Endothelial cell of umbilical vein (primary cell): ENCODE measurements around the gene JUND. TPM values are rescaled to one million over a fixed set of nuclear protein-coding genes. Genes with fewer than 3 reads are reported as not detected.

Experiments used
- BruUV-seq: library from RNA; stranded (reverse); fragments of 400-500 nt; replicated peaks from 2 replicates; lab custom pipeline; 2021; lab: Mats Ljungman, UMichigan
- CTCF ChIA-PET: fragments of 300-600, 350-600 bp; sonication (Branson Sonifier 250); formaldehyde crosslinking; loops from one replicate; lab custom pipeline; 2021; ENCODE audit warnings: antibody characterized with exemption, inconsistent platforms; lab: Charles Lee
- POLR2A ChIA-PET: fragments of 300-600, 350-600 bp; sonication (Branson Sonifier 250); formaldehyde crosslinking; loops from one replicate; lab custom pipeline; 2021; ENCODE audit warnings: antibody characterized with exemption, inconsistent platforms; lab: Charles Lee
- DNase-seq: peaks from one replicate; pipeline ENCODE4 v3.0.0-alpha.2; 2011; ENCODE audit warnings: low read depth, low spot score
- FAIRE-seq: peaks from 2 replicates; lab custom pipeline; 2011; peaks lifted over from hg19 to GRCh38; lab: Jason Lieb, UNC
- H2AFZ ChIP-seq: 2 replicates; pipeline ENCODE4 v1.6.0; 2012; ENCODE audit warnings: low read depth, low read length, control low read depth, inconsistent platforms
- H3K27ac ChIP-seq: 2 replicates; pipeline ENCODE4 v1.5.1; 2011; ENCODE audit warnings: low read depth, mild to moderate bottlenecking, control low read depth, low read length, moderate library complexity; ENCODE audit not compliant: insufficient read depth
- H3K27me3 ChIP-seq, 2 experiments: 2 replicates each; pipeline versions ENCODE4 v1.6.0 to v1.6.1; 2011; ENCODE audit warnings: low read length in 2 of 2, mixed read lengths in 1 of 2; ENCODE audit not compliant: control insufficient read depth in 2 of 2, insufficient read depth in 2 of 2
- H3K36me3 ChIP-seq, 2 experiments: 2 replicates in 1 of 2; 3 replicates in 1 of 2; pipeline ENCODE4 v1.5.1; 2011; ENCODE audit warnings: low read length in 2 of 2, mild to moderate bottlenecking in 1 of 2, moderate library complexity in 1 of 2; ENCODE audit not compliant: control insufficient read depth in 2 of 2, insufficient read depth in 2 of 2; ENCODE audit errors: extremely low read depth in 1 of 2
- H3K4me1 ChIP-seq: 3 replicates; pipeline ENCODE4 v1.5.1; 2011; ENCODE audit warnings: mild to moderate bottlenecking, low read length; ENCODE audit not compliant: control insufficient read depth, insufficient read depth; ENCODE audit errors: extremely low read depth
- H3K4me2 ChIP-seq: 2 replicates; pipeline ENCODE4 v1.6.1; 2011; ENCODE audit warnings: low read length, control low read depth, mixed read lengths; ENCODE audit not compliant: insufficient read depth
- H3K4me3 ChIP-seq, 3 experiments: fragments of 200-600 bp in 1 of 3; sonication (generic), shearing (Covaris generic) in 1 of 3; replicated peaks in 1 of 3; 2 replicates each; pipeline ENCODE4 v1.5.1; 2011 to 2016; ENCODE audit warnings: control low read depth in 3 of 3, low read length in 3 of 3, mild to moderate bottlenecking in 2 of 3, inconsistent platforms in 1 of 3, low read depth in 1 of 3, moderate library complexity in 1 of 3; ENCODE audit not compliant: insufficient read depth in 1 of 3
- H3K79me2 ChIP-seq: 2 replicates; pipeline ENCODE4 v1.6.0; 2012; ENCODE audit warnings: low read length, inconsistent platforms; ENCODE audit not compliant: control insufficient read depth, insufficient read depth
- H3K9ac ChIP-seq: replicated peaks from 2 replicates; pipeline ENCODE3; 2011; ENCODE audit warnings: low read length, control low read depth; ENCODE audit not compliant: insufficient read depth; ENCODE audit errors: extremely low read depth
- H3K9me1 ChIP-seq: replicated peaks from 3 replicates; pipeline ENCODE4 v1.6.0; 2011; ENCODE audit warnings: mild to moderate bottlenecking, low read length; ENCODE audit not compliant: control insufficient read depth, insufficient read depth; ENCODE audit errors: extremely low read depth
- H3K9me3 ChIP-seq: replicated peaks from 2 replicates; pipeline ENCODE4 v1.5.1; 2012; ENCODE audit warnings: low read length, inconsistent platforms; ENCODE audit not compliant: control insufficient read depth, insufficient read depth
- H4K20me1 ChIP-seq: replicated peaks from 2 replicates; pipeline ENCODE3; 2011; ENCODE audit warnings: mild to moderate bottlenecking, low read length; ENCODE audit not compliant: control insufficient read depth, insufficient read depth; ENCODE audit errors: extremely low read depth
- EZH2 ChIP-seq: IDR thresholded peaks from 2 replicates; pipeline ENCODE4 v1.6.1; 2012; ENCODE audit warnings: borderline replicate concordance, low read depth, mild to moderate bottlenecking, moderate library complexity, low read length, inconsistent platforms; ENCODE audit not compliant: severe bottlenecking
- FOS ChIP-seq: IDR thresholded peaks from 2 replicates; pipeline ENCODE4 v1.6.1; 2011; ENCODE audit warnings: mild to moderate bottlenecking, low read length, moderate library complexity, borderline replicate concordance; ENCODE audit not compliant: insufficient read depth
- GATA2 ChIP-seq: IDR thresholded peaks from 2 replicates; pipeline ENCODE4 v1.7.0; 2011; ENCODE audit warnings: low read depth, mild to moderate bottlenecking, moderate library complexity, mixed read lengths, low read length; ENCODE audit not compliant: insufficient read length, insufficient read depth
- JUN ChIP-seq: IDR thresholded peaks from 2 replicates; pipeline ENCODE4 v1.6.1; 2011; ENCODE audit warnings: borderline replicate concordance, low read depth; ENCODE audit not compliant: insufficient read length, insufficient read depth
- MYC ChIP-seq: IDR thresholded peaks from one replicate; pipeline ENCODE4 v1.6.1; 2011; ENCODE audit warnings: mild to moderate bottlenecking, low read depth, low read length
- POLR2A ChIP-seq: IDR thresholded peaks from 2 replicates; pipeline ENCODE4 v1.6.1; 2012; ENCODE audit warnings: low read depth, mild to moderate bottlenecking, control low read depth, low read length
- POLR2AphosphoS5 ChIP-seq: IDR thresholded peaks from 2 replicates; pipeline ENCODE4 v1.6.1; 2012; ENCODE audit warnings: low read depth, mild to moderate bottlenecking, control low read depth, low read length, moderate library complexity; ENCODE audit not compliant: insufficient read depth
- dilution Hi-C: fragments of 300-500 bp; cut with MboI; formaldehyde crosslinking; loops from one replicate; pipeline ENCODE4 v1.15.0; 2019; ENCODE audit warnings: low sequenced_read_pairs; ENCODE audit not compliant: extremely low pct_ligation_motif_present
- intact Hi-C: fragments of 100-400 bp; cut with micrococcal nuclease; formaldehyde crosslinking; loops from one replicate; pipeline ENCODE4 v1.10.0; 2022
- polyA plus RNA-seq, 4 experiments: library from polyadenylated mRNA; depleted of rRNA in 3 of 4; stranded (reverse) in 3 of 4; unstranded in 1 of 4; fragments of >200 nt; gene quantifications; 2 replicates each; pipeline versions ENCODE4 v1.2.1 to v1.2.3, GENCODE V29; 2011 to 2012; ENCODE audit warnings: missing spikeins in 1 of 4
- total RNA-seq: library from RNA; stranded (reverse); gene quantifications from 2 replicates; pipeline ENCODE4 v1.2.3, GENCODE V29; 2021
- TF ChIP-seq, protein P1 (sequence below), 2 donors: IDR thresholded peaks; 1 replicate in 1 of 2; 2 replicates in 1 of 2; pipeline ENCODE4 v1.5.1; 2011; ENCODE audit warnings: low read length in 2 of 2, mild to moderate bottlenecking in 2 of 2, moderate library complexity in 2 of 2, control low read depth in 1 of 2, inconsistent platforms in 1 of 2, low read depth in 1 of 2; ENCODE audit not compliant: insufficient read depth in 1 of 2; ENCODE audit errors: extremely low read depth in 1 of 2
- TF ChIP-seq, protein P2 (sequence below): IDR thresholded peaks from 2 replicates; pipeline ENCODE4 v1.6.1; 2011; ENCODE audit not compliant: insufficient read depth, insufficient read length

Gene JUND
- total and polyA plus RNA-seq, 2 donors (not counting 3 experiments of a cell fraction or from before 2014, with no cell fraction given) = 91.4 to 130 TPM

DNA sequence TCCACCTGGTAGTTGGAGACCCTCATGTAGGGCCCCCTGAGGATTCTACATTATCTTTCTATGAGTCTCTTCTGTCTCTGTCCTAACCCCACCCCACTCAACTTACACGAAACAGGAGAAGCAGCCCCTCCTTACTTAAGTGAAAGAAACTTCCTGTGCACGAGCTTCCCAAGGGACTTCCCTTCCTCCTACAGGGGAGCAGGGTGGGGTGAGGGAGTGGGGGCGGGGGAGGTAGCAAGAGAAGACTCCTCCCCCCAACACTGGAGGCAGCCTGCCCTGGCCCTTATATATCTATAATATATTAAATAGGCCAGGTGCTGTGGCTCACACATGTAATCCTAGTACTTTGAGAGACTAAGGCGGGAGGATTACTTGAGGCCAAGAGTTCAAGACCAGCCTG, 49.6 kb downstream of the JUND start:
- H3K4me3 ChIP-seq = no peak overlapping the region
- no peaks in the 10 kb centered on the region for H3K9me3 ChIP-seq
- no peak overlapping the region for H3K9ac ChIP-seq
- no peak overlapping the region for H2AFZ ChIP-seq
- TF ChIP-seq MYC = no peak
- no peak for FAIRE-seq
- no peak overlapping the region for H3K27ac ChIP-seq
- no peak for DNase-seq
- H3K79me2 ChIP-seq = no peaks in the 10 kb centered on the region
- dilution Hi-C loops (no loop called here), intact Hi-C loops (no loop called here)
- H3K4me2 ChIP-seq = no peak overlapping the region
- no TSS peak for BruUV-seq
- no peaks in the 10 kb centered on the region for H3K36me3 ChIP-seq
- ChIA-PET CTCF (interaction anchor here (1.1 to 2.7 kb wide), 6 partner anchors 21 to 119 kb away, joined by 5 to 15 read pairs (median 7); no protein-coding TSS in a partner anchor), POLR2A (interaction anchor here (0.5 kb wide), 1 partner anchor 48 kb away, joined by 6 read pairs; no protein-coding TSS in a partner anchor)
- no peaks in the 10 kb centered on the region for H4K20me1 ChIP-seq
- no peaks in the 10 kb centered on the region for H3K9me1 ChIP-seq
- H3K27me3 ChIP-seq = peaks cover 0 to 8% of the 10 kb centered on the region in 2 experiments
- no peaks in the 10 kb centered on the region for H3K4me1 ChIP-seq

DNA sequence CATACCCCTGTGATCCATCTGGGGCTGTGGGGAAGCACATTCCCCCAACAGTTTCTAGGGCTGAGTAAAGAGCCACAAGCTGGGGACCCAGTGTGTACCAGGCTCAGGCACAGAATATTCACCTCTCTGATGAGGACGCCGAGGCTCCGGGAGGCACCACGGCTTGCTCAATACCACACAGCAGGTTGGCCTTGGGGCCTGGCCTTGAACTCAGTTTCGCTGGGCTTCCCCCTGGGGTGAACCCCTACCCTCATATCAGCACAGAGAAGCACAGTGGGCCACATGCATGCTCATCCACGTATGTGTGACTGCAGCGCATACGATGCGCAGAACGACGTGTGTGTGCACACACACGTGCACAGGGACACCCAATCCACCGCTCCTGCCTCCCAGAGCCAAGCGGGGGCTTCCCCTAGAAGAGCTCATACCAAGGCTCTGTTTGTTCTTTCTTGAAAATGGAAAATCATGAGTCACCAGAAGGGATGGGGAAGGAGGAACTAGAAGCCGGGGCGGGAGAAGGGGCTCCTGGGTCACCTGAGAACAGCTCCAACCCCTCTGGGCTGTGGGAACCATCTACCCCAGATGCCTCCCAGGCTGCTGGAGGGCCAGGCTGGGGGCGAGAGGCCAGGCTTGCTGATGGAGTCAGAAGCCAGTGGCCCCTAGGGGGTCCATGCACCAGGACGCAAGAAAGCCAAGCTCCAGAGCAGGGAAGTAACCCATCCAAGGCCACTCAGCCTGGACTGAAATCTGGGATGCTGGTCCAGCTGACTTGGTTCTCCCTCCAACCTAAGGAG, 50.3 kb downstream of the JUND start:
- dilution Hi-C loops = no loop called here
- no peak overlapping the region for H2AFZ ChIP-seq
- no peak for FAIRE-seq
- H3K79me2 ChIP-seq = no peaks in the 10 kb centered on the region
- TF ChIP-seq MYC = no peak
- no peak for TF ChIP-seq GATA2
- no peak for TF ChIP-seq EZH2
- TF ChIP-seq, protein P1, sequence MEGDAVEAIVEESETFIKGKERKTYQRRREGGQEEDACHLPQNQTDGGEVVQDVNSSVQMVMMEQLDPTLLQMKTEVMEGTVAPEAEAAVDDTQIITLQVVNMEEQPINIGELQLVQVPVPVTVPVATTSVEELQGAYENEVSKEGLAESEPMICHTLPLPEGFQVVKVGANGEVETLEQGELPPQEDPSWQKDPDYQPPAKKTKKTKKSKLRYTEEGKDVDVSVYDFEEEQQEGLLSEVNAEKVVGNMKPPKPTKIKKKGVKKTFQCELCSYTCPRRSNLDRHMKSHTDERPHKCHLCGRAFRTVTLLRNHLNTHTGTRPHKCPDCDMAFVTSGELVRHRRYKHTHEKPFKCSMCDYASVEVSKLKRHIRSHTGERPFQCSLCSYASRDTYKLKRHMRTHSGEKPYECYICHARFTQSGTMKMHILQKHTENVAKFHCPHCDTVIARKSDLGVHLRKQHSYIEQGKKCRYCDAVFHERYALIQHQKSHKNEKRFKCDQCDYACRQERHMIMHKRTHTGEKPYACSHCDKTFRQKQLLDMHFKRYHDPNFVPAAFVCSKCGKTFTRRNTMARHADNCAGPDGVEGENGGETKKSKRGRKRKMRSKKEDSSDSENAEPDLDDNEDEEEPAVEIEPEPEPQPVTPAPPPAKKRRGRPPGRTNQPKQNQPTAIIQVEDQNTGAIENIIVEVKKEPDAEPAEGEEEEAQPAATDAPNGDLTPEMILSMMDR (IDR thresholded peaks at IDR 0.05; ENCODE audit: extremely low read depth in 1 of 2, insufficient read depth in 1 of 2, low read depth in 1 of 2, low read length in 2 of 2) = no peak
- TF ChIP-seq FOS = no peak
- no peak for TF ChIP-seq POLR2A
- no peak for TF ChIP-seq JUN
- TF ChIP-seq, protein P2, sequence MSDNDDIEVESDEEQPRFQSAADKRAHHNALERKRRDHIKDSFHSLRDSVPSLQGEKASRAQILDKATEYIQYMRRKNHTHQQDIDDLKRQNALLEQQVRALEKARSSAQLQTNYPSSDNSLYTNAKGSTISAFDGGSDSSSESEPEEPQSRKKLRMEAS = no peak
- TF ChIP-seq POLR2AphosphoS5 = no peak
- DNase-seq = no peak
- no TSS peak for BruUV-seq
- no peaks in the 10 kb centered on the region for H3K36me3 ChIP-seq
- no peak overlapping the region for H3K4me2 ChIP-seq
- CTCF ChIA-PET = interaction anchor here (1.1 to 2.7 kb wide), 5 partner anchors 21 to 97 kb away, joined by 5 to 15 read pairs (median 7); no protein-coding TSS in a partner anchor
- H4K20me1 ChIP-seq = no peaks in the 10 kb centered on the region
- H3K27me3 ChIP-seq = peaks cover 0 to 8% of the 10 kb centered on the region in 2 experiments
- H3K9me3 ChIP-seq = no peaks in the 10 kb centered on the region
- H3K27ac ChIP-seq = no peak overlapping the region
- H3K4me1 ChIP-seq = no peaks in the 10 kb centered on the region
- POLR2A ChIA-PET = interaction anchor here (0.5 kb wide), 1 partner anchor 48 kb away, joined by 6 read pairs; no protein-coding TSS in a partner anchor
- no peaks in the 10 kb centered on the region for H3K9me1 ChIP-seq
- H3K9ac ChIP-seq = no peak overlapping the region
- intact Hi-C loops = no loop called here
- no peak overlapping the region for H3K4me3 ChIP-seq
